K562 (cell line): ENCODE measurements around the gene BRSK1. TPM values are rescaled to one million over a fixed set of nuclear protein-coding genes. Genes with fewer than 3 reads are reported as not detected.

Experiments
- ATAC-seq: fragments of 200-7000 bp; cut with Tn5 transposase; 3 replicates; pipeline ENCODE4 v1.9.1; 2020; ENCODE audit warnings: moderate library complexity
- BruUV-seq: library from RNA; stranded (reverse); fragments of 400-500 nt; replicated peaks from 2 replicates; lab custom pipeline; 2021; lab: Mats Ljungman, UMichigan
- CTCF ChIA-PET: fragments of 300-600 bp; formaldehyde crosslinking; extraction: SDS; loops from one replicate; lab custom pipeline; 2021; ENCODE audit warnings: low intra/inter-chr PET ratio; lab: Yijun Ruan, JAX
- POLR2A ChIA-PET: fragments of 300-600, 350-650 bp; sonication (Branson Sonifier 250); formaldehyde crosslinking; extraction: SDS; loops from one replicate; lab custom pipeline; 2021; ENCODE audit warnings: antibody characterized with exemption, inconsistent platforms; lab: Yijun Ruan, JAX
- DNase-seq, 4 experiments: peaks; one replicate each; pipeline versions ENCODE4 v3.0.0 to v3.0.0-alpha.2; 2011 to 2018; ENCODE audit warnings: low spot score in 3 of 4, mixed read lengths in 3 of 4; ENCODE audit errors: extremely low read depth in 1 of 4
- FAIRE-seq: peaks from 2 replicates; lab custom pipeline; 2011; peaks lifted over from hg19 to GRCh38; lab: Jason Lieb, UNC
- H2AFZ ChIP-seq: 2 replicates; pipeline ENCODE4 v1.6.0; 2011; ENCODE audit warnings: low read depth, low read length, control low read depth, inconsistent platforms
- H3K27ac ChIP-seq: fragments of 200-600 bp; 3 replicates; pipeline ENCODE4 v1.8.0; 2011; ENCODE audit warnings: low read depth, mild to moderate bottlenecking, control low read depth, inconsistent platforms, low read length, moderate library complexity, mixed read lengths; ENCODE audit errors: extremely low read depth
- H3K27me3 ChIP-seq, 2 experiments: fragments of 300-600 bp in 1 of 2; 2 replicates in 1 of 2; 3 replicates in 1 of 2; pipeline versions ENCODE4 v1.6.0 to v1.8.0; 2011; ENCODE audit warnings: inconsistent platforms in 2 of 2, low read length in 2 of 2, mild to moderate bottlenecking in 1 of 2, mixed read lengths in 1 of 2, moderate library complexity in 1 of 2; ENCODE audit not compliant: control insufficient read depth in 2 of 2, insufficient read depth in 2 of 2
- H3K36me3 ChIP-seq: fragments of 300-600 bp; 3 replicates; pipeline ENCODE4 v1.8.0; 2011; ENCODE audit warnings: mild to moderate bottlenecking, low read length, inconsistent platforms; ENCODE audit not compliant: control insufficient read depth, insufficient read depth
- H3K4me1 ChIP-seq, 2 experiments: fragments of 200-600 bp in 1 of 2; replicated peaks in 1 of 2; 2 replicates in 1 of 2; 3 replicates in 1 of 2; pipeline versions ENCODE4 v1.5.1 to v1.8.0; 2011; ENCODE audit warnings: inconsistent platforms in 2 of 2, low read length in 2 of 2, mild to moderate bottlenecking in 1 of 2, mixed read lengths in 1 of 2, moderate library complexity in 1 of 2; ENCODE audit not compliant: control insufficient read depth in 2 of 2, insufficient read depth in 2 of 2
- H3K4me2 ChIP-seq: 2 replicates; pipeline ENCODE4 v1.6.1; 2011; ENCODE audit warnings: low read length, control low read depth, inconsistent platforms, mixed read lengths; ENCODE audit not compliant: insufficient read depth
- H3K4me3 ChIP-seq: fragments of 200-600 bp; sonication (generic), shearing (Covaris generic); 2 replicates; pipeline ENCODE4 v1.5.1; 2016; ENCODE audit warnings: control low read depth, inconsistent platforms
- H3K79me2 ChIP-seq: fragments of 200-600 bp; 3 replicates; pipeline ENCODE4 v1.8.0; 2011; ENCODE audit warnings: low read length, inconsistent platforms; ENCODE audit not compliant: control insufficient read depth, insufficient read depth
- H3K9ac ChIP-seq, 2 experiments: 2 replicates each; pipeline versions ENCODE4 v1.6.0 to v1.6.1; 2011; ENCODE audit warnings: low read depth in 2 of 2, low read length in 2 of 2, control low read depth in 1 of 2, inconsistent platforms in 1 of 2, mild to moderate bottlenecking in 1 of 2, mixed read lengths in 1 of 2; ENCODE audit not compliant: insufficient read depth in 1 of 2
- H3K9me1 ChIP-seq: one replicate; pipeline ENCODE4 v1.6.0; 2011; ENCODE audit warnings: inconsistent platforms, mild to moderate bottlenecking, low read length, moderate library complexity; ENCODE audit not compliant: control insufficient read depth, insufficient read depth
- H3K9me3 ChIP-seq: replicated peaks from 2 replicates; pipeline ENCODE4 v1.5.1; 2011; ENCODE audit warnings: low read depth, low read length, inconsistent platforms; ENCODE audit not compliant: control insufficient read depth, insufficient read depth
- H4K20me1 ChIP-seq: replicated peaks from 2 replicates; pipeline ENCODE4 v1.6.1; 2011; ENCODE audit warnings: low read length, inconsistent platforms, mixed read lengths; ENCODE audit not compliant: control insufficient read depth, insufficient read depth
- POLR2G ChIP-seq: fragments of 200-400 bp; formaldehyde crosslinking; IDR thresholded peaks from 2 replicates; pipeline ENCODE4 v1.6.1; 2017; ENCODE audit warnings: low read depth, mild to moderate bottlenecking, antibody characterized with exemption, low read length, moderate library complexity
- RBFOX2 ChIP-seq: fragments of 200-400 bp; formaldehyde crosslinking; IDR thresholded peaks from 2 replicates; pipeline ENCODE4 v1.6.1; 2017; ENCODE audit warnings: low read depth, mild to moderate bottlenecking, low read length, moderate library complexity
- SAFB2 ChIP-seq: fragments of 200-400 bp; formaldehyde crosslinking; IDR thresholded peaks from 2 replicates; pipeline ENCODE4 v1.6.1; 2018; ENCODE audit warnings: borderline replicate concordance, low read length, low read depth, moderate library complexity; ENCODE audit not compliant: severe bottlenecking
- WGBS: fragments of 100-300 bp; shearing (Covaris generic); methylation state at CpG from one replicate; pipeline ENCODE4 v1.1.6; 2016; ENCODE audit warnings: low coverage, mixed read lengths; ENCODE audit not compliant: insufficient coverage; ENCODE audit errors: missing lambda C conversion rate; 5-methylcytosine and 5-hydroxymethylcytosine counted together
- in situ Hi-C: fragments of 300-500 bp; cut with MboI; formaldehyde crosslinking; loops from 4 replicates; pipeline ENCODE4 v1.15.0; 2018; ENCODE audit warnings: inconsistent platforms, mixed read lengths
- intact Hi-C: fragments of 100-400 bp; cut with micrococcal nuclease; formaldehyde crosslinking; loops from 2 replicates; pipeline ENCODE4 v1.14.2; 2022
- polyA plus RNA-seq, 8 experiments: library from polyadenylated mRNA; depleted of rRNA in 4 of 8; stranded (reverse) in 5 of 8; unstranded in 3 of 8; fragments of >200 nt; fragmentation: Nextera tagmentation in 2 of 8; fragmentation: Illumina TruSeq in 1 of 8; extraction: Ambion mirVana in 2 of 8; extraction: Trizol in 1 of 8; gene quantifications; 2 replicates each; pipeline versions ENCODE4 v1.2.1 to v1.2.3, GENCODE V29; 2011 to 2014; ENCODE audit warnings: inconsistent platforms in 1 of 8, missing spikeins in 1 of 8
- total RNA-seq, 7 experiments: library from RNA; depleted of rRNA in 6 of 7; stranded (reverse); fragments of >200 nt in 6 of 7; fragmentation: Illumina TruSeq in 2 of 7; extraction: Trizol in 2 of 7; gene quantifications; 2 replicates each; pipeline versions ENCODE4 v1.2.1 to v1.2.3, GENCODE V29; 2011 to 2021; ENCODE audit warnings: low replicate concordance in 1 of 7

Gene BRSK1
- total and polyA plus RNA-seq, 9 of the 15 experiments (the other 6 are each of a cell fraction or from before 2014, with no cell fraction given): 1.7 to 9.3 (median 3.8) TPM; not detected in 2

- ChIA-PET POLR2A (no interaction called here), CTCF (no interaction called here)
- in situ Hi-C loops (loop anchor here (10.0 kb wide), 1 partner anchor 339 kb away; the partner anchor contains the start of gene ZNF784), intact Hi-C loops (no loop called here)
- ATAC-seq: no peak
- no peaks in the 10 kb centered on the region for H3K9me3 ChIP-seq
- no peak overlapping the region for H3K4me3 ChIP-seq
- BruUV-seq: no TSS peak
- DNase-seq: no peak
- no peaks in the 10 kb centered on the region for H3K27me3 ChIP-seq
- FAIRE-seq: no peak
- H3K9me1 ChIP-seq: no peaks in the 10 kb centered on the region
- H3K9ac ChIP-seq: peak overlapping the region in 1 of 2 experiments; percentile 65; a peak in 2 of 4 replicates
- no peak overlapping the region for H3K27ac ChIP-seq
- H2AFZ ChIP-seq: no peak overlapping the region
- H3K4me2 ChIP-seq: no peak overlapping the region
- no peaks in the 10 kb centered on the region for H4K20me1 ChIP-seq
- peaks cover 14 to 43% of the 10 kb centered on the region in 2 experiments for H3K4me1 ChIP-seq
- H3K36me3 ChIP-seq: no peaks in the 10 kb centered on the region
- TF ChIP-seq RBFOX2: 0 out of 2 replicates have a peak, but pooled peaks have one; percentile 20
- TF ChIP-seq POLR2G: 0 out of 2 replicates have a peak, but pooled peaks have one; percentile 10
- no peak for TF ChIP-seq SAFB2
- H3K79me2 ChIP-seq: no peaks in the 10 kb centered on the region; the same call in 2 of the 3 replicates
- WGBS: 66% methylated on average over 7 of the region's 18 CpGs
Observed at GRCh38 chr19:55285229-55285890, 1.6 kb downstream of the BRSK1 start.
